Endothelial cell of umbilical vein (primary cell): ENCODE measurements around the gene TEKTIP1. TPM values are rescaled to one million over a fixed set of nuclear protein-coding genes. Genes with fewer than 3 reads are reported as not detected.

Experiments
- BruUV-seq: library from RNA; stranded (reverse); fragments of 400-500 nt; replicated peaks from 2 replicates; lab custom pipeline; 2021; lab: Mats Ljungman, UMichigan
- CTCF ChIA-PET: fragments of 300-600, 350-600 bp; sonication (Branson Sonifier 250); formaldehyde crosslinking; loops from one replicate; lab custom pipeline; 2021; ENCODE audit warnings: antibody characterized with exemption, inconsistent platforms; lab: Charles Lee
- POLR2A ChIA-PET: fragments of 300-600, 350-600 bp; sonication (Branson Sonifier 250); formaldehyde crosslinking; loops from one replicate; lab custom pipeline; 2021; ENCODE audit warnings: antibody characterized with exemption, inconsistent platforms; lab: Charles Lee
- DNase-seq: peaks from one replicate; pipeline ENCODE4 v3.0.0-alpha.2; 2011; ENCODE audit warnings: low read depth, low spot score
- FAIRE-seq: peaks from 2 replicates; lab custom pipeline; 2011; peaks lifted over from hg19 to GRCh38; lab: Jason Lieb, UNC
- H2AFZ ChIP-seq: 2 replicates; pipeline ENCODE4 v1.6.0; 2012; ENCODE audit warnings: low read depth, low read length, control low read depth, inconsistent platforms
- H3K27ac ChIP-seq: 2 replicates; pipeline ENCODE4 v1.5.1; 2011; ENCODE audit warnings: low read depth, mild to moderate bottlenecking, control low read depth, low read length, moderate library complexity; ENCODE audit not compliant: insufficient read depth
- H3K27me3 ChIP-seq, 2 experiments: 2 replicates each; pipeline versions ENCODE4 v1.6.0 to v1.6.1; 2011; ENCODE audit warnings: low read length in 2 of 2, mixed read lengths in 1 of 2; ENCODE audit not compliant: control insufficient read depth in 2 of 2, insufficient read depth in 2 of 2
- H3K36me3 ChIP-seq, 2 experiments: 2 replicates in 1 of 2; 3 replicates in 1 of 2; pipeline ENCODE4 v1.5.1; 2011; ENCODE audit warnings: low read length in 2 of 2, mild to moderate bottlenecking in 1 of 2, moderate library complexity in 1 of 2; ENCODE audit not compliant: control insufficient read depth in 2 of 2, insufficient read depth in 2 of 2; ENCODE audit errors: extremely low read depth in 1 of 2
- H3K4me1 ChIP-seq: 3 replicates; pipeline ENCODE4 v1.5.1; 2011; ENCODE audit warnings: mild to moderate bottlenecking, low read length; ENCODE audit not compliant: control insufficient read depth, insufficient read depth; ENCODE audit errors: extremely low read depth
- H3K4me2 ChIP-seq: 2 replicates; pipeline ENCODE4 v1.6.1; 2011; ENCODE audit warnings: low read length, control low read depth, mixed read lengths; ENCODE audit not compliant: insufficient read depth
- H3K4me3 ChIP-seq, 3 experiments: fragments of 200-600 bp in 1 of 3; sonication (generic), shearing (Covaris generic) in 1 of 3; replicated peaks in 1 of 3; 2 replicates each; pipeline ENCODE4 v1.5.1; 2011 to 2016; ENCODE audit warnings: control low read depth in 3 of 3, low read length in 3 of 3, mild to moderate bottlenecking in 2 of 3, inconsistent platforms in 1 of 3, low read depth in 1 of 3, moderate library complexity in 1 of 3; ENCODE audit not compliant: insufficient read depth in 1 of 3
- H3K79me2 ChIP-seq: 2 replicates; pipeline ENCODE4 v1.6.0; 2012; ENCODE audit warnings: low read length, inconsistent platforms; ENCODE audit not compliant: control insufficient read depth, insufficient read depth
- H3K9ac ChIP-seq: replicated peaks from 2 replicates; pipeline ENCODE3; 2011; ENCODE audit warnings: low read length, control low read depth; ENCODE audit not compliant: insufficient read depth; ENCODE audit errors: extremely low read depth
- H3K9me1 ChIP-seq: replicated peaks from 3 replicates; pipeline ENCODE4 v1.6.0; 2011; ENCODE audit warnings: mild to moderate bottlenecking, low read length; ENCODE audit not compliant: control insufficient read depth, insufficient read depth; ENCODE audit errors: extremely low read depth
- H3K9me3 ChIP-seq: replicated peaks from 2 replicates; pipeline ENCODE4 v1.5.1; 2012; ENCODE audit warnings: low read length, inconsistent platforms; ENCODE audit not compliant: control insufficient read depth, insufficient read depth
- H4K20me1 ChIP-seq: replicated peaks from 2 replicates; pipeline ENCODE3; 2011; ENCODE audit warnings: mild to moderate bottlenecking, low read length; ENCODE audit not compliant: control insufficient read depth, insufficient read depth; ENCODE audit errors: extremely low read depth
- EZH2 ChIP-seq: IDR thresholded peaks from 2 replicates; pipeline ENCODE4 v1.6.1; 2012; ENCODE audit warnings: borderline replicate concordance, low read depth, mild to moderate bottlenecking, moderate library complexity, low read length, inconsistent platforms; ENCODE audit not compliant: severe bottlenecking
- FOS ChIP-seq: IDR thresholded peaks from 2 replicates; pipeline ENCODE4 v1.6.1; 2011; ENCODE audit warnings: mild to moderate bottlenecking, low read length, moderate library complexity, borderline replicate concordance; ENCODE audit not compliant: insufficient read depth
- GATA2 ChIP-seq: IDR thresholded peaks from 2 replicates; pipeline ENCODE4 v1.7.0; 2011; ENCODE audit warnings: low read depth, mild to moderate bottlenecking, moderate library complexity, mixed read lengths, low read length; ENCODE audit not compliant: insufficient read length, insufficient read depth
- JUN ChIP-seq: IDR thresholded peaks from 2 replicates; pipeline ENCODE4 v1.6.1; 2011; ENCODE audit warnings: borderline replicate concordance, low read depth; ENCODE audit not compliant: insufficient read length, insufficient read depth
- MAX ChIP-seq: IDR thresholded peaks from 2 replicates; pipeline ENCODE4 v1.6.1; 2011; ENCODE audit not compliant: insufficient read depth, insufficient read length
- MYC ChIP-seq: IDR thresholded peaks from one replicate; pipeline ENCODE4 v1.6.1; 2011; ENCODE audit warnings: mild to moderate bottlenecking, low read depth, low read length
- POLR2A ChIP-seq: IDR thresholded peaks from 2 replicates; pipeline ENCODE4 v1.6.1; 2012; ENCODE audit warnings: low read depth, mild to moderate bottlenecking, control low read depth, low read length
- POLR2AphosphoS5 ChIP-seq: IDR thresholded peaks from 2 replicates; pipeline ENCODE4 v1.6.1; 2012; ENCODE audit warnings: low read depth, mild to moderate bottlenecking, control low read depth, low read length, moderate library complexity; ENCODE audit not compliant: insufficient read depth
- dilution Hi-C: fragments of 300-500 bp; cut with MboI; formaldehyde crosslinking; loops from one replicate; pipeline ENCODE4 v1.15.0; 2019; ENCODE audit warnings: low sequenced_read_pairs; ENCODE audit not compliant: extremely low pct_ligation_motif_present
- intact Hi-C: fragments of 100-400 bp; cut with micrococcal nuclease; formaldehyde crosslinking; loops from one replicate; pipeline ENCODE4 v1.10.0; 2022
- polyA plus RNA-seq, 4 experiments: library from polyadenylated mRNA; depleted of rRNA in 3 of 4; stranded (reverse) in 3 of 4; unstranded in 1 of 4; fragments of >200 nt; gene quantifications; 2 replicates each; pipeline versions ENCODE4 v1.2.1 to v1.2.3, GENCODE V29; 2011 to 2012; ENCODE audit warnings: missing spikeins in 1 of 4
- total RNA-seq: library from RNA; stranded (reverse); gene quantifications from 2 replicates; pipeline ENCODE4 v1.2.3, GENCODE V29; 2021
- TF ChIP-seq, protein P1 (sequence below), 2 donors: IDR thresholded peaks; 1 replicate in 1 of 2; 2 replicates in 1 of 2; pipeline ENCODE4 v1.5.1; 2011; ENCODE audit warnings: low read length in 2 of 2, mild to moderate bottlenecking in 2 of 2, moderate library complexity in 2 of 2, control low read depth in 1 of 2, inconsistent platforms in 1 of 2, low read depth in 1 of 2; ENCODE audit not compliant: insufficient read depth in 1 of 2; ENCODE audit errors: extremely low read depth in 1 of 2

TEKTIP1 gene
- total and polyA plus RNA-seq, 2 donors (not counting 3 experiments of a cell fraction or from before 2014, with no cell fraction given), result 0.73 TPM; not detected in 1

DNA sequence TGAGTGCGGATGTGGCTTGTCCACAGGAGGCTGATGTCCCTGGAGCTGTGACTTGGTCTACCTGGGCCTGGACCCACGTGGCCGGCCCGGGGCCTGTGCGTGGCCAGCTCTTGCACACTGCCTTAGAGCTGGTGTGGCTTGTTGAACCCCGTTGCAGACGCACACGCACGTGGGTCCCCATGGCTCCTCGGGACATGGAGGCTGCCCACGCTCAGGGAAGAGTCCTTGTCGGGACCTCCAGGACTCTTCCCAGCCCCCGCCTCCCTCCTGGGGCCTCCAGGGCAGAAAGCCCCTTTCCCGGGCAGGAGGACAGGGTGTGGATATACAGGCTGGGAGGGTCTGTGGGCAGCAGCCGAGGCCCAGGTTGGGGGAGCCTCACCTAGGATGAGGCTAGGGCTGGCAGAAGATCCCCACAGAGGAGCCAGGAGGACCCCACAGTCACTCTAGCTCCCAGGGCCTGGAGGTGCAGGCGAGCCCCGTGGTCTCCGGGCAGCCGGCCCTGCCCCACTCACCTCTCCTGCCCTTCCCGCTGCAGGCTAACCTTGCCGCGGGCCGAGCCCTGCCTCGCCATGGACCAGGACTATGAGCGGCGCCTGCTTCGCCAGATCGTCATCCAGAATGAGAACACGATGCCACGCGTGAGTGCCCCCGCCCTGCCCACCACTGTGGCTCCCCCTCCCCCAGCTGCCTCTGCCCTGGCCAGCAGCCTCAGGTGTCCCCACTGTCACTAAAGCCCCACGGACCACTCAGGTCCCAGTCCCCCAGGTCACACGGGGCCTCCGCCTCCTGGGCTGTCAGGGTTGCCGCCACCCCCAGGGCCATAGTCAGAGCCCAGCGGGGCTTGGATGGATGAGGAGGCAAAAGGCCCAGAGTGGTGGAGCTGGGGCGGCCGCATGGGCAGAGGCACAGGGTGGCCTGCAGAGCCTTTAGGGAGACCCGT lies 16.3 kb upstream of the TEKTIP1 start:
- Histone ChIP-seq H2AFZ (no peak overlapping the region), H3K79me2 (peaks cover 42% of the 10 kb centered on the region)

More for the DNA sequence above, 16.3 kb upstream of the TEKTIP1 start:
- no peaks in the 10 kb centered on the region for H3K9me1 ChIP-seq
- no peak overlapping the region for H3K27ac ChIP-seq
- BruUV-seq, result no TSS peak
- ChIA-PET CTCF (no interaction called here), POLR2A (no interaction called here)
- H3K4me3 ChIP-seq, result no peak overlapping the region
- DNase-seq (no peak), FAIRE-seq (no peak)
- no peak overlapping the region for H3K9ac ChIP-seq
- no peaks in the 10 kb centered on the region for H3K9me3 ChIP-seq
- no peaks in the 10 kb centered on the region for H3K4me1 ChIP-seq
- H3K4me2 ChIP-seq, result no peak overlapping the region
- dilution Hi-C loops, result no loop called here
- TF ChIP-seq FOS, result no peak
- TF ChIP-seq, protein P1, sequence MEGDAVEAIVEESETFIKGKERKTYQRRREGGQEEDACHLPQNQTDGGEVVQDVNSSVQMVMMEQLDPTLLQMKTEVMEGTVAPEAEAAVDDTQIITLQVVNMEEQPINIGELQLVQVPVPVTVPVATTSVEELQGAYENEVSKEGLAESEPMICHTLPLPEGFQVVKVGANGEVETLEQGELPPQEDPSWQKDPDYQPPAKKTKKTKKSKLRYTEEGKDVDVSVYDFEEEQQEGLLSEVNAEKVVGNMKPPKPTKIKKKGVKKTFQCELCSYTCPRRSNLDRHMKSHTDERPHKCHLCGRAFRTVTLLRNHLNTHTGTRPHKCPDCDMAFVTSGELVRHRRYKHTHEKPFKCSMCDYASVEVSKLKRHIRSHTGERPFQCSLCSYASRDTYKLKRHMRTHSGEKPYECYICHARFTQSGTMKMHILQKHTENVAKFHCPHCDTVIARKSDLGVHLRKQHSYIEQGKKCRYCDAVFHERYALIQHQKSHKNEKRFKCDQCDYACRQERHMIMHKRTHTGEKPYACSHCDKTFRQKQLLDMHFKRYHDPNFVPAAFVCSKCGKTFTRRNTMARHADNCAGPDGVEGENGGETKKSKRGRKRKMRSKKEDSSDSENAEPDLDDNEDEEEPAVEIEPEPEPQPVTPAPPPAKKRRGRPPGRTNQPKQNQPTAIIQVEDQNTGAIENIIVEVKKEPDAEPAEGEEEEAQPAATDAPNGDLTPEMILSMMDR (IDR thresholded peaks at IDR 0.05; ENCODE audit: extremely low read depth in 1 of 2, insufficient read depth in 1 of 2, low read depth in 1 of 2, low read length in 2 of 2), result no peak
- TF ChIP-seq POLR2A, result no peak
- no peak for TF ChIP-seq POLR2AphosphoS5
- TF ChIP-seq MAX, result no peak
- TF ChIP-seq GATA2, result no peak
- no peak for TF ChIP-seq MYC
- no peak for TF ChIP-seq EZH2
- no peak for TF ChIP-seq JUN
- peaks cover 0 to 51% of the 10 kb centered on the region in 2 experiments for H3K36me3 ChIP-seq
- intact Hi-C loops, result no loop called here
- H3K27me3 ChIP-seq, result no peaks in the 10 kb centered on the region
- H4K20me1 ChIP-seq, result no peaks in the 10 kb centered on the region
